ENCODE results near the gene ERBIN. TPM values are rescaled to one million over a fixed set of nuclear protein-coding genes. Genes with fewer than 3 reads are reported as not detected.

The ERBIN gene
- polyA plus RNA-seq, 1 donor from 2014 or later: 28.4 TPM

DNA sequence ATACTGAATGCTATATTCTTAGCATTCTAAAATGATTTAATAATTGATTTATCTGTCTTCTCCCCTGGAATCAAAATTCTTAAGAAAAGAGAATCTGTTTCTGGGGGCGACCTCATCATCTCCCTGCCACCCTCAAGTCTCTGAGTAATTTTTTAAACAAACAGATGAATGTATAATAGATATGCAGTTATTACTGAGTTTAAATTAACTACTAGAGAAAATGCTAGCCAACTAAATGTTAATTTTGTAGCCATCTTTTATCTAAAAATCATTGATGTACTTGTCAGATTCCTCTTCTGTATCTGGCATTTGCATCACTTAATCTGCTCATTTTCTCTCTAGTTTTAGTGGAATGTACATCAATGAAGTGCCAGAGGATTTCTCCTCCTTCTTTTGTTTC is 87.5 kb downstream of the ERBIN start:
- TF ChIP-seq EP300 (conservative IDR thresholded peaks at IDR 0.05; ENCODE audit: poor library complexity, severe bottlenecking): no peak
- TF ChIP-seq, protein P1, sequence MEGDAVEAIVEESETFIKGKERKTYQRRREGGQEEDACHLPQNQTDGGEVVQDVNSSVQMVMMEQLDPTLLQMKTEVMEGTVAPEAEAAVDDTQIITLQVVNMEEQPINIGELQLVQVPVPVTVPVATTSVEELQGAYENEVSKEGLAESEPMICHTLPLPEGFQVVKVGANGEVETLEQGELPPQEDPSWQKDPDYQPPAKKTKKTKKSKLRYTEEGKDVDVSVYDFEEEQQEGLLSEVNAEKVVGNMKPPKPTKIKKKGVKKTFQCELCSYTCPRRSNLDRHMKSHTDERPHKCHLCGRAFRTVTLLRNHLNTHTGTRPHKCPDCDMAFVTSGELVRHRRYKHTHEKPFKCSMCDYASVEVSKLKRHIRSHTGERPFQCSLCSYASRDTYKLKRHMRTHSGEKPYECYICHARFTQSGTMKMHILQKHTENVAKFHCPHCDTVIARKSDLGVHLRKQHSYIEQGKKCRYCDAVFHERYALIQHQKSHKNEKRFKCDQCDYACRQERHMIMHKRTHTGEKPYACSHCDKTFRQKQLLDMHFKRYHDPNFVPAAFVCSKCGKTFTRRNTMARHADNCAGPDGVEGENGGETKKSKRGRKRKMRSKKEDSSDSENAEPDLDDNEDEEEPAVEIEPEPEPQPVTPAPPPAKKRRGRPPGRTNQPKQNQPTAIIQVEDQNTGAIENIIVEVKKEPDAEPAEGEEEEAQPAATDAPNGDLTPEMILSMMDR (IDR thresholded peaks at IDR 0.05; ENCODE audit: poor library complexity, severe bottlenecking): no peak
- no peak for TF ChIP-seq SMC3 (conservative IDR thresholded peaks at IDR 0.05; ENCODE audit: poor library complexity)
- TF ChIP-seq TAF1 (IDR thresholded peaks at IDR 0.05; ENCODE audit: low read depth): no peak
- no peak for TF ChIP-seq RAD21 (conservative IDR thresholded peaks at IDR 0.05)
- TF ChIP-seq EZH2 (IDR thresholded peaks at IDR 0.05; ENCODE audit: borderline replicate concordance, insufficient read depth, low read length, poor library complexity, severe bottlenecking): no peak
- TF ChIP-seq MXI1 (conservative IDR thresholded peaks at IDR 0.05; ENCODE audit: poor library complexity, severe bottlenecking): no peak
- TF ChIP-seq, protein P2, sequence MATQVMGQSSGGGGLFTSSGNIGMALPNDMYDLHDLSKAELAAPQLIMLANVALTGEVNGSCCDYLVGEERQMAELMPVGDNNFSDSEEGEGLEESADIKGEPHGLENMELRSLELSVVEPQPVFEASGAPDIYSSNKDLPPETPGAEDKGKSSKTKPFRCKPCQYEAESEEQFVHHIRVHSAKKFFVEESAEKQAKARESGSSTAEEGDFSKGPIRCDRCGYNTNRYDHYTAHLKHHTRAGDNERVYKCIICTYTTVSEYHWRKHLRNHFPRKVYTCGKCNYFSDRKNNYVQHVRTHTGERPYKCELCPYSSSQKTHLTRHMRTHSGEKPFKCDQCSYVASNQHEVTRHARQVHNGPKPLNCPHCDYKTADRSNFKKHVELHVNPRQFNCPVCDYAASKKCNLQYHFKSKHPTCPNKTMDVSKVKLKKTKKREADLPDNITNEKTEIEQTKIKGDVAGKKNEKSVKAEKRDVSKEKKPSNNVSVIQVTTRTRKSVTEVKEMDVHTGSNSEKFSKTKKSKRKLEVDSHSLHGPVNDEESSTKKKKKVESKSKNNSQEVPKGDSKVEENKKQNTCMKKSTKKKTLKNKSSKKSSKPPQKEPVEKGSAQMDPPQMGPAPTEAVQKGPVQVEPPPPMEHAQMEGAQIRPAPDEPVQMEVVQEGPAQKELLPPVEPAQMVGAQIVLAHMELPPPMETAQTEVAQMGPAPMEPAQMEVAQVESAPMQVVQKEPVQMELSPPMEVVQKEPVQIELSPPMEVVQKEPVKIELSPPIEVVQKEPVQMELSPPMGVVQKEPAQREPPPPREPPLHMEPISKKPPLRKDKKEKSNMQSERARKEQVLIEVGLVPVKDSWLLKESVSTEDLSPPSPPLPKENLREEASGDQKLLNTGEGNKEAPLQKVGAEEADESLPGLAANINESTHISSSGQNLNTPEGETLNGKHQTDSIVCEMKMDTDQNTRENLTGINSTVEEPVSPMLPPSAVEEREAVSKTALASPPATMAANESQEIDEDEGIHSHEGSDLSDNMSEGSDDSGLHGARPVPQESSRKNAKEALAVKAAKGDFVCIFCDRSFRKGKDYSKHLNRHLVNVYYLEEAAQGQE (IDR thresholded peaks at IDR 0.05; ENCODE audit: borderline replicate concordance): no peak
- TF ChIP-seq POLR2AphosphoS5 (IDR thresholded peaks at IDR 0.05): no peak
- Histone ChIP-seq H3K4me2 (ENCODE audit: low read length) (no peak overlapping the region), H3K27me3 (ENCODE audit: insufficient read depth, low read depth, low read length) (no peaks in the 10 kb centered on the region), H3K9ac (ENCODE audit: low read length) (no peak overlapping the region), H3K9me3 (ENCODE audit: low read length) (no peaks in the 10 kb centered on the region), H3K9me2 (ENCODE audit: insufficient read depth, low read length) (no peaks in the 10 kb centered on the region), H3K36me3 (ENCODE audit: insufficient read depth, low read length) (no peaks in the 10 kb centered on the region), H3K4me3 (ENCODE audit: low read length) (no peak overlapping the region), H3K27ac (ENCODE audit: low read length) (no peak overlapping the region), H3K79me2 (replicated peaks; ENCODE audit: insufficient read depth, low read length) (no peaks in the 10 kb centered on the region), H2AFZ (ENCODE audit: low read depth, low read length) (no peak overlapping the region), H4K20me1 (ENCODE audit: insufficient read depth) (no peaks in the 10 kb centered on the region), H3F3A (ENCODE audit: insufficient read depth, low read length, poor library complexity, severe bottlenecking) (no peaks in the 10 kb centered on the region)

- no peak overlapping the region for H3K4me3 ChIP-seq (ENCODE audit: low read length)
- H4K20me1 ChIP-seq (ENCODE audit: insufficient read depth): no peaks in the 10 kb centered on the region
- H3F3A ChIP-seq (ENCODE audit: insufficient read depth, low read length, poor library complexity, severe bottlenecking): no peaks in the 10 kb centered on the region
- no peaks in the 10 kb centered on the region for H3K9me2 ChIP-seq (ENCODE audit: insufficient read depth, low read length)
- H3K36me3 ChIP-seq (ENCODE audit: insufficient read depth, low read length): no peaks in the 10 kb centered on the region
- no peaks in the 10 kb centered on the region for H3K79me2 ChIP-seq (replicated peaks; ENCODE audit: insufficient read depth, low read length)
- H3K4me2 ChIP-seq (ENCODE audit: low read length): no peak overlapping the region
- no peak overlapping the region for H3K27ac ChIP-seq (ENCODE audit: low read length)
- H3K27me3 ChIP-seq (ENCODE audit: insufficient read depth, low read depth, low read length): no peaks in the 10 kb centered on the region
- no peak for TF ChIP-seq EZH2 (IDR thresholded peaks at IDR 0.05; ENCODE audit: borderline replicate concordance, insufficient read depth, low read length, poor library complexity, severe bottlenecking)
- TF ChIP-seq, protein P2 (IDR thresholded peaks at IDR 0.05; ENCODE audit: borderline replicate concordance): no peak
- no peaks in the 10 kb centered on the region for H3K9me3 ChIP-seq (ENCODE audit: low read length)
- no peak overlapping the region for H3K9ac ChIP-seq (ENCODE audit: low read length)
- no peak overlapping the region for H2AFZ ChIP-seq (ENCODE audit: low read depth, low read length)
These were observed 89.0 kb downstream of the ERBIN start for GRCh38 chr5:66015196-66015960.
